Thyroid gland (tissue), 4 donors: ENCODE measurements around the gene ABTB1. TPM values are rescaled to one million over a fixed set of nuclear protein-coding genes. Genes with fewer than 3 reads are reported as not detected.
"Not testable (repeated sequence)": the region's sequence is repeated elsewhere in the genome, so short reads cannot be mapped to it uniquely, and the experiment has no call there.

Experiments used
- DNase-seq, 2 donors: peaks; one replicate each; pipeline ENCODE4 v3.0.0-alpha.2; 2019
- H3K27ac ChIP-seq, 3 donors: fragments of 200-600 bp; sonication (generic); 1 replicate in 2 of 3; 2 replicates in 1 of 3; pipeline ENCODE4 v1.5.1; 2016 to 2019; ENCODE audit warnings: mild to moderate bottlenecking in 1 of 3, moderate library complexity in 1 of 3
- H3K27me3 ChIP-seq: fragments of 200-600 bp; sonication (generic); one replicate; pipeline ENCODE4 v1.5.1; 2019
- H3K36me3 ChIP-seq, 2 donors: fragments of 200-600 bp; sonication (generic); one replicate each; pipeline ENCODE4 v1.5.1; 2016 to 2019
- H3K4me1 ChIP-seq, 2 donors: fragments of 200-600 bp; sonication (generic); one replicate each; pipeline ENCODE4 v1.5.1; 2017 to 2019
- H3K4me3 ChIP-seq, 3 donors: fragments of 200-600 bp; sonication (generic); replicated peaks in 1 of 3; 1 replicate in 2 of 3; 2 replicates in 1 of 3; pipeline ENCODE4 v1.5.1; 2016; ENCODE audit warnings: mild to moderate bottlenecking in 1 of 3
- H3K9me3 ChIP-seq: fragments of 200-600 bp; sonication (generic); one replicate; pipeline ENCODE4 v1.5.1; 2017
- CTCF ChIP-seq, 6 experiments: fragments of 200-600 bp in 3 of 6; fragments of 450-650 bp in 3 of 6; sonication (generic) in 3 of 6; IDR thresholded peaks; one replicate each; pipeline ENCODE4 v1.5.1; 2016 to 2019; ENCODE audit warnings: antibody characterized with exemption in 6 of 6, mild to moderate bottlenecking in 2 of 6, inconsistent platforms in 1 of 6, moderate library complexity in 1 of 6
- POLR2A ChIP-seq, 2 donors: fragments of 450-650 bp; IDR thresholded peaks; one replicate each; pipeline ENCODE4 v1.6.1; 2017; ENCODE audit warnings: antibody characterized with exemption in 2 of 2, mild to moderate bottlenecking in 2 of 2, moderate library complexity in 1 of 2
- WGBS, 2 donors: methylation state at CpG; one replicate each; pipeline ENCODE4 v1.1.5; 2017; 5-methylcytosine and 5-hydroxymethylcytosine counted together
- intact Hi-C: fragments of 100-400 bp; cut with DNase I; formaldehyde crosslinking; loops from one replicate; pipeline ENCODE4 v1.15.1; 2023
- total RNA-seq, 4 donors: library from RNA; depleted of rRNA; stranded (reverse); fragments of >200 nt; gene quantifications; one replicate each; pipeline ENCODE4 v1.2.3, GENCODE V29; 2016

The ABTB1 gene
- total RNA-seq, 4 donors from 2014 or later = 18.9 to 29.1 (median 24.4) TPM

DNA sequence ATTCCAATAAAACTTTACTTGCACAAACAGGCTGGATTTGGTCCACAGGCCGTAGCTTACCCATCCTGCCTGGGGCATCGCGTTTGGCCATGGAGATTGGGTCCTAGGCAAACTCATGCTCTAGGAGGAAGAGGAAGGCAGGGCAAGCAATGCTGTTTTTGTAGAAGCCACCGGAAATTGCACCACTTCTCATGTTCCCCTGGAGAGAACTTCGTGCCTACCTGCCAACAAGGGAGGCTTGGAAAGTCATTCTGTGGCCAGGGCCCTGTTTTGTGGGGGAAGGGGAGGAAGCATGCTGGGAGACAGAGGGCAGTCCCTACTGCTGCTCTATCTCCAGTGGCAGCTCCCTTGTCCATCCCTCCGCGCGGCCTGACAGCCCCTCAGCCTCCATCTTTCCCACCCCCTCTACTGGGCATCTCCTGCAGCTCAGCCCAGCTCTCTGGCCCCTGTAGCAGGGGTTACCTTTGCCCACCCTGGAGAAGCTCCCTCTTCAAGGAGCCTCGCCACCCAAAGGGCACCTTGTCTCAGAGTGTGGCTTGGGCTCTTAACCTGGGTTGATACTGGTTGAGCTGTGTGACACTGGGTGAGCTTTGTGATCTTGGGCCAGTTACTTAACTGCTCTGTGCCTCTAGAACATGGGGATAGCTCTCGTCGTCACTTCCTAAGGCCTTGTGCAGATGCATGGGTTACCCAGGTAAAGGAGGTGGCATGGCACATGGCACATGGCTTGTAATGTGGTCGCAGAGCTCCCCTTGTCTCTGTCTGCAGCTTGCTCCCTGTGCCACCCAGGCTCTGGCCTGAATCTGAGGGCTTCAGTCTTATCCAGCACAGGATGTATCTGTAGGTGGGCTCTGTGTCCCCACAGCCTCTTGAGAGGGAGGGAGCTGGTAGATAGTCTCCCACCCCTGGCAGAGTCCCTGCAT lies 6.1 kb downstream of the ABTB1 start:
- H3K4me1 ChIP-seq = peaks cover 2 to 3% of the 10 kb centered on the region in 2 donors
- intact Hi-C loops = no loop called here
- no peak overlapping the region for H3K27ac ChIP-seq
- no peaks in the 10 kb centered on the region for H3K27me3 ChIP-seq
- DNase-seq = peak in 1 of 2 donors; percentile 1
- no peaks in the 10 kb centered on the region for H3K9me3 ChIP-seq
- TF ChIP-seq CTCF (IDR thresholded peaks at IDR 0.05) (no peak), POLR2A (IDR thresholded peaks at IDR 0.05) (no peak)
- no peaks in the 10 kb centered on the region for H3K36me3 ChIP-seq
- WGBS, 2 donors = 88% methylated on average over 8 to 12 of the region's 12 CpGs
- H3K4me3 ChIP-seq = no peak overlapping the region

DNA sequence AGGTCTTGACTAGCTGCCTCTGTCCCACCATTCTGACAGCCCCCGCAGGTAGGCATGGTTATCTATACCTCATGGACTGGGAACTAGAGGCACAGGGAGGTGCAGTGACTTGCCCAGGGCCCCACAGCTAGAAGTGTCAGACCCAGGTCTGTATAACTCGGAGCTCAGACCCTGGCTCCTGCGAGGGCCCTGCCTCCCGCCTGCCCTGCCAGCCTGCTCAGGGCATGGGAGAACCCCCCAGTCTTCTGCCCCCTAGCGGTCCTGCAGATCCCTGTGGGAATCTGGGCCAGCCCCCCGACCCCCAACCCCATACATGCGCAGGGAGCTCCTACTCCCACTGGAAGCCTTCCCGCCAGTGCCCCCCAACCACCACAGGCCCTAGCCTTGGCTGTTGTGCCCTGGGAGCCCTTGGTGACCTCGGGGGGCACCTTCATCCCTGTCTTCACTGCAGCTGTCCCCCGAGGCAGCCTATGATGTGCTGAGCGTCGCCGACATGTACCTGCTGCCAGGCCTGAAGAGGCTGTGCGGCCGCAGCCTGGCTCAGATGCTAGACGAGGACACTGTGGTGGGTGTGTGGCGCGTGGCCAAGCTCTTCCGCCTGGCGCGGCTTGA lies 6.9 kb downstream of the ABTB1 start:
- intact Hi-C loops = no loop called here
- no peaks in the 10 kb centered on the region for H3K36me3 ChIP-seq
- 83 to 90% methylated on average over 9 of the region's 21 CpGs for WGBS, 2 donors
- no peaks in the 10 kb centered on the region for H3K4me1 ChIP-seq
- H3K27me3 ChIP-seq = no peaks in the 10 kb centered on the region
- peak in 1 of 6 experiments; percentile 11 for TF ChIP-seq CTCF (IDR thresholded peaks at IDR 0.05)
- no peak for TF ChIP-seq POLR2A (IDR thresholded peaks at IDR 0.05)
- H3K9me3 ChIP-seq = no peaks in the 10 kb centered on the region
- no peak overlapping the region for H3K4me3 ChIP-seq
- DNase-seq = peak in 1 of 2 donors; percentile 1
- no peak overlapping the region for H3K27ac ChIP-seq

DNA sequence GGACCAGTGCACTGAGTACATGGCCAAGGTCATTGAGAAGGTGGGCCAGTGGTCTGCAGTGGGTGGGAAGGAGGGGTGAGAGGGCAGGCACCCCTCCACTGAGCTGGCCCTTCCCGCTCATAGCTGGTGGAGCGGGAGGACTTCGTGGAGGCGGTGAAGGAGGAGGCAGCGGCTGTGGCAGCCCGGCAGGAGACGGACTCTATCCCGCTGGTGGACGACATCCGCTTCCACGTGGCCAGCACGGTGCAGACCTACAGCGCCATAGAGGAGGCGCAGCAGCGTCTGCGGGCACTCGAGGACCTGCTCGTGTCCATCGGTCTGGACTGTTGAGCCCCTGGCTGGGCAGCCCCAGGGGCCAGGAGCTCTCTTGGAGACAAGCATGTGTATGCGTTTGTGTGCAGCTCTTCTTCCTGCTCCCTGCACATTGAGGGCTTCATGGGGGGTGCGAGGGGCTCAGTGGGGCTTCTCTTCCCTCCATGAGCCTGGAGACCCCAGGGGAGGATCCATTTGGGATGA lies 7.5 kb downstream of the ABTB1 start:
- WGBS, 2 donors = 93 to 96% methylated on average over 18 to 19 of the region's 21 CpGs
- H3K27me3 ChIP-seq = no peaks in the 10 kb centered on the region
- H3K4me1 ChIP-seq = no peaks in the 10 kb centered on the region
- no peaks in the 10 kb centered on the region for H3K36me3 ChIP-seq
- TF ChIP-seq CTCF (IDR thresholded peaks at IDR 0.05) = no peak
- no peak for TF ChIP-seq POLR2A (IDR thresholded peaks at IDR 0.05)
- intact Hi-C loops = no loop called here
- H3K9me3 ChIP-seq = no peaks in the 10 kb centered on the region
- no peak overlapping the region for H3K4me3 ChIP-seq
- peak in 1 of 2 donors; percentile 1 for DNase-seq
- H3K27ac ChIP-seq = no peak overlapping the region

GRCh38 chr3:127680798-127681221 lies 8.1 kb downstream of the ABTB1 start:
- H3K27ac ChIP-seq = no peak overlapping the region
- no peaks in the 10 kb centered on the region for H3K9me3 ChIP-seq
- H3K27me3 ChIP-seq = no peaks in the 10 kb centered on the region
- H3K4me1 ChIP-seq = no peaks in the 10 kb centered on the region
- H3K36me3 ChIP-seq = no peaks in the 10 kb centered on the region
- no peak for TF ChIP-seq CTCF (IDR thresholded peaks at IDR 0.05)
- no peak for TF ChIP-seq POLR2A (IDR thresholded peaks at IDR 0.05)
- peak in 1 of 2 donors; percentile 2 for DNase-seq
- WGBS, 2 donors = 93 to 100% methylated on average over 1 of the region's 1 CpG
- intact Hi-C loops = no loop called here
- H3K4me3 ChIP-seq = no peak overlapping the region

DNA sequence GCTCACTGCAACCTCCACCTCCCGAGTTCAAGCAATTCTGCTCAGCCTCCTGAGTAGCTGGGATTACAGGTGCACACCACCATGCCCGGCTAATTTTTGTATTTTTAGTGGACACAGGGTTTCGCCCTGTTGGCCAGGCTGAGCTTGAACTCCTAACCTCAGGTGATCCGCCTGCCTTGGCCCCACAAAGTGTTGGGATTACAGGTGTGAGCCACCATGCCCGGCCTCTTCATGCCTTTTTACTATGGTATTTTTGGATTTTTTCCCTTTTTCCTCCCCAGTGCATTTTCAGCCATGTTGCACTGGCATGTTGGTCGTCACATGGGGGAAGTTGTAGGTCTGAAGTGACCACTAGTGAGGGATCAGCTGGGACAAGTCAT lies 9.4 kb downstream of the ABTB1 start:
- H3K27ac ChIP-seq, H3K27me3 ChIP-seq, intact Hi-C loops, H3K4me1 ChIP-seq, DNase-seq, H3K9me3 ChIP-seq, H3K36me3 ChIP-seq, H3K4me3 ChIP-seq: not testable (repeated sequence)
- 93 to 99% methylated on average over 6 of the region's 6 CpGs for WGBS, 2 donors
